Frontal cortex (tissue), 4 donors: ENCODE measurements around the gene PTPRN2. TPM values are rescaled to one million over a fixed set of nuclear protein-coding genes. Genes with fewer than 3 reads are reported as not detected.
A peak's percentile ranks its signal among the peaks of the same experiment; 100 is the strongest.

ENCODE experiments used
- DNase-seq, 2 donors: peaks; one replicate each; pipeline ENCODE4 v3.0.0; 2012; ENCODE audit warnings: low spot score in 2 of 2
- FAIRE-seq: peaks from 2 replicates; lab custom pipeline; 2012; peaks lifted over from hg19 to GRCh38; lab: Jason Lieb, UNC
- total RNA-seq: library from RNA; depleted of rRNA; stranded (reverse); fragments of >200 nt; gene quantifications from one replicate; pipeline ENCODE4 v1.2.3, GENCODE V29; 2014
- donor health status: control.
- donor health status: control.
- donor health status: control.

The PTPRN2 gene
- total RNA-seq, 1 donor from 2014 or later = 52.2 TPM

- DNase-seq (peak; percentile 86 to 88), FAIRE-seq (no peak)
Measured at GRCh38 chr7:157690833-157691585, 896.6 kb downstream of the PTPRN2 start.

- peak in 1 of 2 donors; percentile 51 for DNase-seq
- FAIRE-seq = no peak
Measured at GRCh38 chr7:157690058-157690832, 897.4 kb downstream of the PTPRN2 start.

DNA sequence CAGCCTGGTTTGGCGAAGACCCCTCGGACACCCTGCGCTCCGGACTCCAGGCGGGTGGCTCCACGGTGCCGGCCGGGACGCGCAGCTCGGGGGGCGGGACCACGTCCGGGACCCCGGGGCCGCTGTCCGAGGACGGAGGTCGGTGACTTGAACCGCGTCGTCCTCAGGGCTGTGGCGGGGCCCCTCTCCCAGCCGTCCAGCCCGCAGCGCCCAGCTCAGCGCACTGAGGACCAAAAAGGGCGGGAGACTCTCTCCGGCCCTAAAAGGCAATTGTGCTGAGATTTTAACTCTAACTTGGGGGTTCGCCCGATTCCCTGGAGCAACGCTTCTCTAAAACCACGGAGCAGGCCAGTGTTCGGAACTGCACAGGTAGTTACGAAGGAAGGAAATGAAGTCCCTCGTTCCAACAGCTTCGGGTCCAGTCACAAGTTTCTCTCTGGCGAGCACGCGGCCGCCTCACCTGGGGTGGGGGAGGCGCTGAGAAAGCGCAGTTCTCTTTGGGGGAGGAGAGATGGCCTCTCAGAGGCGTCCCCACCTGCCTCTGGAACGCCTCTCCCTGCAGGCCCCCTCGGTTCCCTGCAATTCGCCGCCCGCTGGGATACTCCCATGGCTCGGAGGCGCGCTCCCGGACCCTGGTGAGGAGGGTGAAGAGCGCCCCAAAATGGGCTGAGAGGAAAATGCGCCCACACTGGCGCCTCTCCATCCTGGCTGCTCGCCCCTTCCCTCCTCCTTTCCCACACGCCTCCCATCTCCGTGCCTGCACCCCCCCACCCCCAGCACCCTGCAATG is 898.2 kb downstream of the PTPRN2 start:
- FAIRE-seq (no peak), DNase-seq (peak in 1 of 2 donors; percentile 57)

GRCh38 chr7:157688533-157689268 is 898.9 kb downstream of the PTPRN2 start:
- DNase-seq = no peak
- no peak for FAIRE-seq

DNA sequence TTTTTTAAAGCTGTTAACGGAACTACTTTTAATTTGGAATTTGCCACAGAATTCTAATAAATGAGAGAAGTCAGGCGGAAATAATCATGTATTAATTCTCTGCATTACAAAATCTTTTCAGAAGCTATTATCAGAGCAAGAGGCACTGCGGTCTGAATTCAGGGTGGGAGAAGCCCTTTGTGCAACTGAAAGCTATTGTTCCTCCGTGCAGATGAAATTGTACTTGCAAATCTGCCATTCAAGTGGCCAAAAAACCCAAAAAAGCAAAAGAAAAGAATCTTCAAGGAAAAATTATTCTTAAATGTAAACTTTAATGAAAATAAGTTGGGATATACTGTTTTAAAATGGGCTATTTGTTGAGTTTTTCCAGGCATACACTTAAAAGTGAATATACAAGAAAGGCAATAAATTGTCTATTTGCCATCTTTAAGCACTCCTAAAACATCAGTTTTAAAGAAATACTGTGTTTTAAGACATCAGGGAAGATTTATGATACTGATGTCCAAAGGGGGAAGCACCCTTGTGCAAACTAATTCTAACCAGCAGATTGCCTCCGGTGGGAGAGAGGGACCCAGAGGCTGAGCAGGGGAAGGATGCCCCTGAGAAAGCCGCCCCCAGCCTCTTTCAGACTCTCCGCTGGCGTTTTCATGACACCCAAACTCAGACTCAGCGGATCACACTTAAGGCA is 899.6 kb downstream of the PTPRN2 start:
- DNase-seq = no peak

GRCh38 chr7:157687158-157687557 is 900.5 kb downstream of the PTPRN2 start:
- FAIRE-seq (no peak), DNase-seq (no peak)

More for the DNA sequence above, 899.6 kb downstream of the PTPRN2 start:
- FAIRE-seq = no peak

DNA sequence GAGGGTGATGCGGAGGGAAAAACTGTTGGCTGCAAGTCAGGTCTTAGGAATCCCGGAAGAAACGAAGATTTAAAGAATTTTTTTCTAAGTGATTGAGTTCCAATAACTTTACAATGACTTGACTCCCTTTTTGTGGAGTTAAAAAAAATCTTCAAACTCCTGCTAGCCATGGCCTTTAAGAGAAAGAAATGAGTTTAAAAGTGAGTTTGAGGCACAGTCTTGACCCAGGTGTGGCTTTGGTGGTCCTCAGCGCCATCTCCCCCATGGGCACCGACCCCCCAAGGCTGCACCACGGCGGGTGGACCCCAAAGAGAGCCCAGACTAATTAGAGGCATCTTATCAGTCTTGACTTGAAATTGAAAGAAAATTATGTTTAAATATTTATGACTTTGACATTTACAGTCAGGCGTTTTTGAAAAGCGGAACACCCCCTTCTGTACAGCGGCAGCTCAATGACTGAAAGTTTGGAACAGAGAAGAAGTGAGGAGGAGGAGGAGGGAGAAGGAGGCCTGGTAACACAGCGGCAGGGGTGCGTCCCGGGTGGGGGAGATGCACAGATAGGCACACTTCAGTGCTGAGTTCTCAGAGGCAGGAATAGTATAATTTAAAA is 901.2 kb downstream of the PTPRN2 start:
- no peak for DNase-seq

DNA sequence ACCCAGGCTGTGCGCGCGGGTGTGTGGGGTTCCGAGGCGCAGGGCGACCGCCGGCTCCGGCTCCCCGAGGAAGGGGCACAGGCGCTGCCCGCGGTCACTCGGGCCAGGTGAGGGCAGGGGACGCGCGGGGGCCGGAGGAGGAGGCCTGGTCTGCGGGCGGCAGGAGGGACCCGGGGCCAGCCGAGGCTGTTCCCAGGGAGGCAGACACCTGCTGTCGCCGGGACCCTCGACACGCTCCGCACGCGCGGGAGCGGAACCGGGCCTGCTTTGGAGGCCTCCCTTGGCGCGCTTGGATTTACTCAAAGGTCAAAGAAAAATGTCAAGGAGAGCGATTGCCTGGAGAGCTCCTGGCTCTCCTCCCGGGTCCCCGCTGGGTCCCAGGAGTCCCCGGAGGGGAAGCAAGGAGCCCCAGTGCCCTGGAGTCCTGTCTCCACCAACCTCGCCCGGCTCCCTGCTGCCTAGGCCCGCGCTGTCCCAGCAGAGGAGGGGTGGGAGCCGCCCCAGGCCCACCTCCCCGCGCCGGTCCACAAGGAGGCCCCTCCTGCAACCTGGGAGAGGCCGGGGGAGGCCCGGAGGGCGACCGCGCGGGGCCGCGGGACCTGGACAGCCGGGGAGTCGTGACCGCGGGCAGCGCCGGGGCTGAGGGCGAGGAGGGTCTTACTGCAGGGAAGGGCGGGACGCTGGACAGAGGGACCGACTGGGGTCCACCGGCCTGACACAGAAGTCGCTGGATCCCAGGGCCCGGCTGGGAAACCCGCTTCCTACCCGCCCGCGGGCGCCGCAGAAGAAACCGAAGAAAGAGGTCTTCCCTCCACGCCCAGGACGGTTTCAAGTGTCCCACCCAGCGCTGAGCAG is 902.0 kb downstream of the PTPRN2 start:
- DNase-seq (no peak), FAIRE-seq (no peak)

More for the DNA sequence above, 901.2 kb downstream of the PTPRN2 start:
- FAIRE-seq = no peak

- no peak for DNase-seq
Measured at GRCh38 chr7:157684909-157685429, 902.7 kb downstream of the PTPRN2 start.

DNA sequence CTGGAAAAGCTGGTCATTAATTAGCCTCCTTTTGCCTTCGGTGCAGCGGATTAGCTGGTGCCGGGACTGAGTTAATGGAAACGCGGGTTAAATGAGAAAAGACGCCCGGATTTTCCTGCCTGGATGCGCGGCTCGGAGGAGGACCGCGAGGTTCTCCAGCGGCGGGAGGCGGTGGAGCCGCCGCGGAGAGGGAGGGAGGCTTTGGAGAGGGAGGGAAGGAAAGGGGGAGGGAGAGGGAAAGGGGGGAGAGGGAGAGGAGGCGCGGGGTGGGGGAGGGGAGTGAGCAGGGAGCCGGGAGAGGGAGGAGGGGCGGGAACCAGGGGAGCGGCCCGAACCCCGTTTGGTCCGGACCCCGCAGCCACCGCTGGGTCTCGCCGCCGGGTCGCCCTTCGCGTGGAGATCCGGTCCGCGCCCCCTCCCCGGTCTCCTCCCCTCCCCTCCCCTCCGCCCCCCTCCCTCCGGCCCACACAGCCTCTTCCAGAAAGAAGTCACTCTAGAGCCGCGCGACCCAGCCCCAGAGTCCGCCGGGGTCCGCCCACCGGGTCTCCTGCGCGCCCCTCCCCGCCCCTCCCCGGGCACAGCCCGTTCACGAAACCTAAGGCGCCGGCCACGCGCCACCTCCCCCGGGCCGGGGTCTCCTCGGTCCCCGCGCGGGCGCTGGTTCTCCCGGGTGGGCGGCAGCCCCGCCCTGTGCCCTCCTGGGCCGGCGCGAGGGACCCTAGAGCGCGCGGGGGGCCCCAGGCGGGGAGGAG is 903.3 kb downstream of the PTPRN2 start:
- no peak for FAIRE-seq
- DNase-seq = peak in 1 of 2 donors; percentile 47

More at GRCh38 chr7:157684909-157685429, 902.7 kb downstream of the PTPRN2 start:
- no peak for FAIRE-seq

DNA sequence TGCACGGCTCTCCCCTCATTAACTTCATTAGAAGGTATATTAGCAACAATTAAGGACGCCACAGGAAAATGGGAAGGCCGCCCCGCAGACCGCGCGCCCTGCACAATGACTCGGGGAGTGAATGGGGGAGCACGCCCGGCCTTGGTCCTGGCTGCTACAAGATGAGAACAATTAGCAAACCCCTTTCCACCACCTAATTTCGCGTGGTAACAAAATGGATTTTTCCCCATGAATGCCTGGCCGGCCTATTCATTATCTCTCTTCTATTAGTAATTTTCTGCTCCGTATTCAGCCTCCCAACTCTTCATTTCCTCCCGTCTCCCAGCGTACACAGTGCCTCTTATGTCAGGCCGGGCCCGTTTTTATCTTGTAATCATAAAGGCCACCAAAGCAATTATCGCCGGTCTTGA is 903.9 kb downstream of the PTPRN2 start:
- FAIRE-seq (no peak), DNase-seq (no peak)

GRCh38 chr7:157682946-157683746 is 904.5 kb downstream of the PTPRN2 start:
- FAIRE-seq (no peak), DNase-seq (no peak)

DNA sequence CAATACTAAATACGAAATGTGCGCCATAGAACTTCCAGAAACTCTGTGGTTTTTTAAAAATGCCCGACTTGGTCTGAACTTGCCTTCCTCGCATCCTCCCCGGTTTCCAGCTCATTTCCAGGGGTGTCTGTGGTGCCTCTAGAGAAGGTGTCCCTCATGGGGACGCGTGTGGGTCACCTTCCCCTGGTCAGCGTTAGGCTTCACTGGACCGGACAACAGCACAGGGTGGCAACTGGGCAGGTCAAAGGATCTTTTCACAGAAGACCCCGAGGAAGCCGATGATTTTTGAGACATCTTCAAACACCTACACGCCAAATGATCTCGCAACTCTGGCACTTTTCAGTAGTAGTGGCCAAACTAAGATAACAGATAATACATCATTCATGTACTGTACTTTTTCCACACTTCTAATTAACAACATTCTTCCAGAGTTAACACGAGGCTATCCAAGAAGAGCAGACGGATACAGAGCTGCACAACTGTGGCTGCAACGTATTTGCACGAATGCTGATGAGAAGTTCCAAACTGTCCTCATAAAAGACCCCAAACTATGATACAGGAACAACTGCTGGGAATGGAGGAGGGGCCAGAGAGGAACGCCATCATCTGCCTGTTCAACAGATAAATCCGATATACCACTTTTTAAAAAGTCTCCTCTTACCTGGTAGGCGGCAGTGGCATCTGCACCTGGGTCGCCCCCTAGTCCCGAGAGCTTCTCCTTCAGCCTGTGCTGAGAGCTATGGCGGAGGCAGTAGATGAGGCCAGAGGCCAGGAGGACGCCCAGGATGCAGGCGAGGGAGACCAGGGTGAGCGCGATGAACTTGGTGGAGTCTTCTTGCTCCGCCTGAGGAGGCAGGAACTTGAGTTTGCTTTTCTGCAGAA is 905.3 kb downstream of the PTPRN2 start:
- DNase-seq (no peak), FAIRE-seq (no peak)

DNA sequence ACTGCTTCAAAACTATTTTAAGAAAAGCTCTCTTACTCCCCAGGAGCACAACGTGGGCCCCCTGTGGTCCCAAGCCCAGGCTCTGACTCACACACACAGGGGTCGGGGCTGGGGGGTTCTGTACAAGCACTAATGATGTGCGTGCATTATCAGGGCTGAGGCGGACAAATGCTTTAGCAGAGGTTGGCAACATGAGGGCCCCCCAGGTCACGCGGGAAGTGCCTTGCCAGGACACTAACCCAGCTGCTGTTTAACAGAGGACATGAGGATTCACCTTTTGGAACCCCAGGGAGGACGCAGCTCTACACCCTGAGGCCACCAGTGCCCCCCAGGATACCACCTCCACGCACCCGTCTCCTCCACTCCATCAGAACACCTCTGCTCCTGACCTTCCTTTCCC is 908.0 kb downstream of the PTPRN2 start:
- DNase-seq = no peak
- no peak for FAIRE-seq

DNA sequence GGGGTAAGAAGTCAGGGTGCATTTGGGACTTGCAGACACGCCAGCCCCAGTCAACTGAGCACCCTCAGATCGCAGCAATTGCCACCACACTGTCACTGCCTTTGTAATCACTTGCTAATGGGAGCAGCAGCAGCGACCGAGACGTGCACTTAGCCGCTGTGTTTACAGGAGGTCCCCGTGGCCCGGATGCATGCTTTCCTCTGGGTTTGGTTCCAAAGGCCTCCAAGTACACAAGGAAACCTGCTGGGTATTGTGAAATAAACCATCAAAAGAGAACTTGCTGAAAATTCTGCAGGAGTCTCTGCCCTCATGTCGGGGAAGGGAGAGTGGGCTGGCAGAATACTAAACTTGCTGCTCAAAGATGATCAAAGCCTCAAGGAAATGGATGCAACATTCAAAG is 909.1 kb downstream of the PTPRN2 start:
- FAIRE-seq (no peak), DNase-seq (no peak)
